Measurements from ENCODE around the gene FABP3.
"Not testable (repeated sequence)": the region's sequence is repeated elsewhere in the genome, so short reads cannot be mapped to it uniquely, and the experiment has no call there.

The FABP3 gene

DNA sequence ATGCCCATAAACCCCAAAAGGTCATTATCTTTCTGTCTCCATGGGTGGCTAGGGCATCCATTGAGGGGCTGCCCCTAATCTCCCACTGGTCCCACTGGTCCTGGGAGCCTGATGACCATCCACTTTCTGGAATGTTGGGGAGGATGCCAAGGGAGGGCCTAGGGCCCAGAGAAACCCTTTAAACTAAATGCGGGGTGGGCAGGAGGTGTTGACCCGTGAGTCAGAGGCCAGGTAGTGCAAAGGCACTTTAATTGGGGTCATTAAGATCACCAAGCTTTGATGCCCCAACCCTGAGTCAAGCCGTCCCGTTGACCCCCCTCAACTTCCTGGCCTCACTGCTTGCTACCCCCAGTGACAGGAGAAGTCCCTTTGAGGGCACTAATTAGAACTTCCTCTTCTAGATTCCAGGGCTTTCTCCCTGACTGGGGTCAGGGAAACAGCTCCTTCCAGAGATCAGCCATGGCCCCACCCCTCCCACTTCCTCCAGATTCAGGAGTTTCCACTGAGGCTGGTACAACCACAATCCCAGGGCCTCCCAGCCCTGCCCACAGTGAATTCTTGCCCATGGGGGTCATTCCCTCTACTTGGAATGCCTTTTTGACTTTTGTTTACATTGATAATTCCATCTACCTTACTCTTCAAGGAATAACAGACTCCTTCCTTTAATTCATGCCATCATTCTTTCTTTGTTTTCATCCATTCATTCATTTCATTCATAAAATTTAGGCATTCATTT, 24.7 kb upstream of the FABP3 start:
- DNase-seq: no peak

- no peak for DNase-seq
Observed at GRCh38 chr1:31396633-31397351, 23.9 kb upstream of the FABP3 start.

GRCh38 chr1:31394584-31395193, 21.8 kb upstream of the FABP3 start:
- peak; percentile 60 to 77 for DNase-seq

DNA sequence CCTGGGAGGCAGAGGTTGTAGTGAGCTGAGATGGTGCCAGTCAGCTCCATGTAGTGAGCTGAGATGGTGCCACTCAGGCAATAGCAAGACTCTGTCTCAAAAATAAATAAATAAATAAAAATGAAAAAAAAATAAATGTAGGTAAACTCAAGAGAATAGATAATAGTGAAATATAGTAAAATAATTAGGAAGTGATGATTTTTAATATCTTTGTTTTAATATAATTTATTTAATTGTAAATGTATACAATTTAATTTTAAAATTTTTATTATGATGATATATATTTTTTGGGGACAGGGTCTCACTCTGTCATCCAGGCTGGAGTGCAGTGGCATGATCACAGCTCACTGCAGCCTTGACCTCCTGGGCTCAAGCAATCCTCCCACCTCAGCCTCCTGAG, 20.6 kb upstream of the FABP3 start:
- no peak for DNase-seq

DNA sequence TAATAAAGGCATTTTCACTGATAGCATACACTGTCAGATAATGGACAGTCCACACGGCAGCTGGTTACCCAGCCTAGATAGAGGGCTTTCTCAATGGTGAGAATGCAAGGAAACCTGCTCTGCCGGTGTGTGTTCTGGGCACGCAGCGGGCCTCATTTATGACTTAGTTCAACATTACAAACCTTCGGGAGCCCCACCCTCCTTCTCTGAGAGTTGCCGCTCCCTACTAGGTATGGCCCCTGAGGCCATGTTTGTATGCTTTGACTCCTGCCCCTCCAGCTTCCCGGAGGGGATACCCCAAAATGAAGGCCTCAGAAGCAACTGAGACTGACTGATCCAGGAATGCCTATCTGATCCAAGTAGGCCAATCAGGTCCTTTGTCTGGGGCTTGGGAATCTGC, 17.2 kb upstream of the FABP3 start:
- no peak for DNase-seq

DNA sequence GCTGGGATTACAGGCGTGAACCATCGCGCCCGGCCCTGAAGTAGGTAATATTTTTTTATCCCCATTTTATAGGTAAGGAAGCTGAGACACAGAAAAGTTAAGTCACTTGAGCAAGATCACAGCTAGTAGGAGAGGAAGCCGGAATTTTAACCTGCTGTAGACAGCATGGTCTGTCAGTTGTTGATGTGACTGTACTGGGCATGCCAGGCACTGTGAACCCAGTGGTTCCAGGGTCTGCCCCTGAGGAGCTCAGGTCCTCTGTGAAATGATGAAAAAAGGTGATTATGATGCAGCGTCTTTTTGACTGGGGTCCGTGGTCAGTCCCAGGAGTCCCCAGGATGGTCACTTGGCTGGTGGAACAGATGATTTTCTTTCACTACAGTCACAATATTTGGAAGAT, 16.7 kb upstream of the FABP3 start:
- DNase-seq: no peak

DNA sequence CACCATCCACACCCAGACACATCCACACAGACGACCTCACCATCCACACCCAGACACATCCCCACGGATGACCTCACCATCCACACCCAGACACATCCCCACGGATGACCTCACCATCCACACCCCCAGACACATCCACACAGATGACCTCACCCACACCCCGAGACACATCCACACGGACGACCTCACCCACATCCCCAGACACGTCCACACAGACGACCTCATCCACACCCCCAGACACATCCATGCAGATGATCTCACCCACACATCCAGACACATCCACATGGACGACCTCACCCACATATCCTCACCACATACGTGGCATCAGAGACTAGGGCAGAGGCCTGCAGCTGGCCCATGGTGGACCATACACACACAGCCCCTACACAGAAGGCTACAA, 14.7 kb upstream of the FABP3 start:
- DNase-seq: no peak

DNA sequence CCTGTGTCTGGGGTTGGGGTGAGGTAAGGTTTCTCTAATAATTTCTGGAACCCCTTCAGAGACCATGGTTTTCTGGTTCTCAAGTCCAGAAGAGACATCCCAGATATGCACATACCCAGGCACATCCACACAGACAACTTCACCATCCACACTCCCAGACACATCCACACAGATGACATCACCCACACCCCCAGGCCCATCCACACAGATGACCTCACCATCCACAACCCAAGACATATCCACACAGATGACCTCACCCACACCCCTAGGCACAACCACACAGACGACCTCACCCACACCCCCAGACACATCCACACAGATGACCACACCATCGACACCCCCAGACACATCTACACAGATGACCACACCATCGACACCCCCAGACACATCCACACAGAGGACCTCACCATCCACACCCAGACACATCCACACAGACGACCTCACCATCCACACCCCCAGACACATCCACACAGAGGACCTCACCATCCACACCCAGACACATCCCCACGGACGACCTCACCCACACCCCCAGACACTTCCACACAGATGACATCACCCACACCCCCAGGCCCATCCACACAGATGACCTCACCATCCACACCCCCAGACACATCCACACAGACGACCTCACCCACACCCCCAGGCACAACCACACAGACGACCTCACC, 13.8 kb upstream of the FABP3 start:
- not testable (repeated sequence) for DNase-seq

- no peak for DNase-seq
Observed at GRCh38 chr1:31383967-31384366, 11.1 kb upstream of the FABP3 start.

- DNase-seq: no peak
Observed at GRCh38 chr1:31382379-31382989, 9.6 kb upstream of the FABP3 start.

DNA sequence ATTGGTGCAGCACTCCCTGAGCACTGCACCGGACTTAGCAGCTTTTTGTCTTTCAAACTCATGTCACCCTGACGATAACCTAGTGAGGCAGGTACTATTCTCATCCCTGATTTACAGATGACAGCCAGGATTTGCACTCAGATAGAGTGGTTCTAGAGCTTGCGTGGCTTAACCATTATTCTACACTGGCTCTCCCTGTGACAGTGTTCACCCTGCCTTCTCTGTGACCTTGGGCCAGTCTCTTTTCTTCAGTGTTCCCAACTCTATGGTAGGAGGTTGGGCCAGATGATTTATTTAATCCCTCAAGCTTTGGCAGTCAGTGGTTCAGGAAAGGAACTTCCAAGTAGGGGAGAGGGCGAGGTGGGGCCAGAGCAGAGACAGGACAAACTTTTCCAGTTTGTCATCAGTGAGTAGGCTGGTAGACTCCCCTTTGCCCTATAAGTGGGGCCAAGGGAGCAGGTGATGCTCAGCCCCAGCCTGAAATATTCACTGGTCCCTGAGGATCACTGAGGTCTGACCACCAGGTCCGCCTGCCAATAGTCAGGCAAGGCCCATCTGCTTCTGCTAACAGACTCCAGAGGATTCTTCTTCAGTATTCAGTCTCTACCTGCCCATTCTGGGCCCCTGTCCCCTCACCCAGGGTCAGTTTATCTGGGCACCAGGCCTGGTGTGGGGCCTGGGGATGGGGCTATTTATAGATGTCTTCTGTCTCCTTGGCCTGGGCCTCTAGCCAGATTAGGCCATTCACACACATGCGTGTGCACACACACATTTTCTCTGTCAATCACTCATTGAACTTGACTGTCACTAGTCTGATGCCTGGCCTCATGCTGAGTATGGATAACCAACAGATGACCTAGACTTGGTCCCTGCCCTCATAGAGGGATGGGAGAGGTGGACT, 8.8 kb upstream of the FABP3 start:
- no peak for DNase-seq

DNA sequence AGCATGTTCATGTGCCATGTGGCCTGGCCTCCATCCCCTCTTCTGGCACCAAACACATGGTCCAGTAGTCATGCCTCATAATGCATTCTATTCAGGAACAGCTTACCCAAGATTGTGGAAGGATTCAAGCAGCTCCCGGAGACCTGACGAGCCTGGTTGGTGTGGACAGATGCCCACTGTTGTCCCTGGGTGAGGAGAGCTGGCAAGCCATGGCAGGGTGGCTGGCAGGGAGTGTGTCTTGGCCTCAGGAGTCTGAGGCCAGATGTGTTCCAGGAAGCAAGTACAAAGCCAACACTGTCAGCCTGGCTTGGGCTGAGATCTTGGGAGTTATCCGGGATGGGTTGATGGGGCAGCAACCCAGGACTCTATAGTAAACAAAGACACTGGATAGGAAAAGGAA, 7.3 kb upstream of the FABP3 start:
- no peak for DNase-seq

- DNase-seq: no peak
Observed at GRCh38 chr1:31378001-31378400, 5.1 kb upstream of the FABP3 start.

GRCh38 chr1:31377364-31377863, 4.5 kb upstream of the FABP3 start:
- no peak for DNase-seq

DNA sequence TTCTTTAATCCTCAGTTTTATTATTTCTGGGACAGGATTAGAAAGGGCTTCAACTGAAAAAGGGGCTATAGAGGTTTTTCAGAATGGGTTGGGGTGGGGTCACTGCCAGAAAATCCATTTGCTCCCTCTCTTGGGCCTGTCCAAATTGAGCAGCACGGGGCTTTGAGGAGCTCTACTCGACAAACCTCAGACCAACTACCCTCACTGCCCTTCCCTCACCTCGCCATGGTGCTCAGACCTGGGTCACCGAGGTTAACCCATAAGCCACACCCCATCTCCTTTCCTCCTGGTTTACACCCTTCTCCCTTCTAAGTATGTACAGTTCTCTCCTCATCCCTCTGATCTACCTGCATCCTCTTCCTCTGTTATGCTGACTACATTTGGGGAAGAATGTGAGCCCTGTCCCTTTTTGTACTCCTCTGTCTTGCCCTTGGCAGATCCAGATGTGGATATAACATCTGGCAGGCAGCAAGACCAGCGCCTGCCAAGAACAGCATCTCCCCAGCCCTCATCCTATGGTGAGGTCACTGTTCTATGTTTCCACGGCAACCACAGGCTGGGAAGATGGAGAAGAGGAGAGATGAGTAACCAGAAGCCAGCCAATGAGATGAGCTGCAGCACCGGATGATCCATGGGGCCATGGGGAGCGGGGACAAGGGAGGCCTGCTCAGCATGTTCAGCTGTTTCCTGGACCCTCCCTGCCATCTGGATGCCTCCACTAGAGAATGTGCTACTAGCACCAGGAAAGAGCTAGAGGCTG, 3.7 kb upstream of the FABP3 start:
- DNase-seq: no peak

- DNase-seq: no peak
Observed at GRCh38 chr1:31374511-31375196, 1.8 kb upstream of the FABP3 start.

DNA sequence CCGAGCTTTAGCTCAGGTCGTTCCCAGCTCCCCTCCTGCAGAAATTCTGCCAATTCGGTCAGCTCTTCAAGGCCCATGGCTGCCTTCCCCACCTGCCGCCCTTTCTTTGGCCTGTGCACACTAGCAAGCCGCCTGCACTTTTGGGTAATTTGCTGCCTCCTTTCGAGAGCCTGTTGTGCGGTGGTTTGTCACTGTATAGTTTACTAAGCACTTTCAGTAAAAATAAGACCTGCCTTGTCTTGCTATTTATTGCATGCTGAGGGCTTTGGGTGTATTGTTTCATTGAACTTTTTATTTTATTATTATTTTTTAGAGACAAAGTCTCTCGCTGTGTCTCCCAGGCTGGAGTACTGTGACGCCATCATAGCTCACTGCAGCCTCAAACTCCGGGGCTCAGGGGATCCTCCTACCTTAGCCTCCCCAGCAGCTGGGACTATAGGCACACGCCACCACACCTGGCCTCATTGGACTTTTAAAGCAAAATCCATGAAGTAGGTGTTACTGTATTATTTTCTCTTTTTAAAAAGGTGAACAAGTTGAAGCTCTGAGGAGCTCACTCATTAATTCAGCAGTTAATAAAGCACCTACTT, 1.1 kb upstream of the FABP3 start:
- DNase-seq: no peak

GRCh38 chr1:31372751-31373055, 173 bp downstream of the FABP3 start:
- no peak for DNase-seq

DNA sequence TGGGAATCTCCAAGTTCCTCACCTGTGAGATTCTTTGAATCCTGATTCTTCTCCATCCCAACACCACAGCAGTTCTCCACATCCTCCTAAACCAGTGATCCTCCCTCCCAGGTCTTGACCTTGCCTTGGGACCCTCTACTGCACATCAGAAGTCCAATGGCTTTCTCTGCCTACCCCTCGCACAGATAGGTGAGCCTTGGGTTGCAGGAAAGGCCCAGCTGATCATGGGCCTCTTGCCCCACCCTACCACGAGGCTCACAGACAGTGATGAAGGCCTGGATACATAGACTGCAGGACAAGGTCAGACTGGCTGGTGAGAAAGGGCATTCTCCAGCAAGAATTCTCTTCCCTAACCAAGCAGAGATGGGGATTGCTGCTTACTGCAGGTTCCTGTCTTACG, 825 bp downstream of the FABP3 start:
- DNase-seq: no peak

Data from activated CD4-positive, alpha-beta T cell treated with anti-CD3 and anti-CD28 coated beads for 4 hours (primary cell).